Breast epithelium (tissue), 3 donors: ENCODE measurements around the gene KCTD6. TPM values are rescaled to one million over a fixed set of nuclear protein-coding genes. Genes with fewer than 3 reads are reported as not detected.

Experiments used
- total RNA-seq, 3 donors: library from RNA; depleted of rRNA; stranded (reverse); fragments of >200 nt; gene quantifications; one replicate each; pipeline ENCODE4 v1.1.0, GENCODE V29; 2016

KCTD6 gene
- total RNA-seq, 3 donors from 2014 or later: 15.4 to 30.7 (median 16.3) TPM

Other genes with a start within 250 kb of the KCTD6 start
- gene RPP14, start 185.9 kb upstream of the KCTD6 start, total RNA-seq: 10 to 100 TPM in 2 of 3 donors, 1 to 10 TPM in 1; 6.2 to 11.0 (median 10.8) TPM
- 10 to 100 TPM; 10.6 to 19.6 (median 11.1) TPM for gene HTD2, start 185.6 kb upstream of the KCTD6 start, total RNA-seq
- 10 to 100 TPM; 30.3 to 36.1 (median 34.6) TPM for gene PXK, start 159.2 kb upstream of the KCTD6 start, total RNA-seq
- 10 to 100 TPM; 56.0 to 68.2 (median 57.1) TPM for gene PDHB, start 58.3 kb upstream of the KCTD6 start, total RNA-seq
- gene ACOX2, start 45.1 kb downstream of the KCTD6 start, total RNA-seq: 10 to 100 TPM; 12.1 to 31.5 (median 17.6) TPM
- 10 to 100 TPM; 17.7 to 64.5 (median 31.9) TPM for gene FAM107A, start 85.3 kb downstream of the KCTD6 start, total RNA-seq
- 10 to 100 TPM in 1 of 3 donors, 1 to 10 TPM in 1, not detected in 1; 4.3 to 17.6 TPM for gene FAM3D, start 174.7 kb downstream of the KCTD6 start, total RNA-seq